ENCODE measurements around the gene LRRC2.

The LRRC2 gene

GRCh38 chr3:46574243-46574646 lies 8.1 kb upstream of the LRRC2 start:
- no peak for TF ChIP-seq CTCF (IDR thresholded peaks at IDR 0.05)
- no peak for DNase-seq
- Mint-ChIP-seq H3K4me1 (peaks cover 51% of the 10 kb centered on the region), H3K9me3 (peaks cover 13% of the 10 kb centered on the region), H3K4me3 (no peak overlapping the region), H3K36me3 (ENCODE audit: low read depth) (peaks cover 12% of the 10 kb centered on the region), H3K27me3 (ENCODE audit: low read depth, poor library complexity) (peaks cover 62% of the 10 kb centered on the region), H3K27ac (no peak overlapping the region)

GRCh38 chr3:46573701-46574100 lies 7.6 kb upstream of the LRRC2 start:
- no peak for DNase-seq
- H3K4me3 Mint-ChIP-seq, result no peak overlapping the region
- peaks cover 60% of the 10 kb centered on the region for H3K27me3 Mint-ChIP-seq (ENCODE audit: low read depth, poor library complexity)
- no peak for TF ChIP-seq CTCF (IDR thresholded peaks at IDR 0.05)
- H3K36me3 Mint-ChIP-seq (ENCODE audit: low read depth), result peaks cover 12% of the 10 kb centered on the region
- H3K27ac Mint-ChIP-seq, result no peak overlapping the region
- H3K9me3 Mint-ChIP-seq, result peaks cover 17% of the 10 kb centered on the region
- peaks cover 46% of the 10 kb centered on the region for H3K4me1 Mint-ChIP-seq

GRCh38 chr3:46571684-46572083 lies 5.6 kb upstream of the LRRC2 start:
- Mint-ChIP-seq H3K4me3 (no peak overlapping the region), H3K27me3 (ENCODE audit: low read depth, poor library complexity) (peaks cover 43% of the 10 kb centered on the region), H3K4me1 (peaks cover 31% of the 10 kb centered on the region), H3K9me3 (peaks cover 21% of the 10 kb centered on the region), H3K36me3 (ENCODE audit: low read depth) (peaks cover 12% of the 10 kb centered on the region), H3K27ac (no peak overlapping the region)
- DNase-seq, result no peak
- no peak for TF ChIP-seq CTCF (IDR thresholded peaks at IDR 0.05)

GRCh38 chr3:46565607-46566039 lies 479 bp downstream of the LRRC2 start:
- peaks cover 28% of the 10 kb centered on the region for H3K4me1 Mint-ChIP-seq
- H3K27ac Mint-ChIP-seq, result no peak overlapping the region
- TF ChIP-seq CTCF (IDR thresholded peaks at IDR 0.05), result no peak
- peaks cover 30% of the 10 kb centered on the region for H3K9me3 Mint-ChIP-seq
- H3K36me3 Mint-ChIP-seq (ENCODE audit: low read depth), result peaks cover 16% of the 10 kb centered on the region
- peak overlapping the region; percentile 80 for H3K4me3 Mint-ChIP-seq
- DNase-seq, result peak; percentile 33
- peaks cover 30% of the 10 kb centered on the region for H3K27me3 Mint-ChIP-seq (ENCODE audit: low read depth, poor library complexity)

GRCh38 chr3:46565077-46565476 lies 1.0 kb downstream of the LRRC2 start:
- H3K4me1 Mint-ChIP-seq, result peaks cover 28% of the 10 kb centered on the region
- peaks cover 30% of the 10 kb centered on the region for H3K27me3 Mint-ChIP-seq (ENCODE audit: low read depth, poor library complexity)
- peaks cover 13% of the 10 kb centered on the region for H3K36me3 Mint-ChIP-seq (ENCODE audit: low read depth)

More at GRCh38 chr3:46565077-46565476, 1.0 kb downstream of the LRRC2 start:
- peak overlapping the region; percentile 80 for H3K4me3 Mint-ChIP-seq
- peaks cover 25% of the 10 kb centered on the region for H3K9me3 Mint-ChIP-seq
- no peak for DNase-seq
- no peak overlapping the region for H3K27ac Mint-ChIP-seq
- no peak for TF ChIP-seq CTCF (IDR thresholded peaks at IDR 0.05)

Measured in nephron progenitor cell (in vitro differentiated cells).